MCF 10A (cell line): ENCODE measurements around the gene MARS1. TPM values are rescaled to one million over a fixed set of nuclear protein-coding genes. Genes with fewer than 3 reads are reported as not detected.

Experiments
- BruUV-seq: library from RNA; stranded (reverse); fragments of 400-500 nt; replicated peaks from 2 replicates; lab custom pipeline; 2021; lab: Mats Ljungman, UMichigan
- CTCF ChIA-PET: fragments of 300-600 bp; sonication (Branson Sonifier 250); formaldehyde crosslinking; extraction: SDS; loops from one replicate; lab custom pipeline; 2021; ENCODE audit warnings: antibody characterized with exemption, inconsistent platforms; lab: Yijun Ruan, JAX
- POLR2A ChIA-PET: fragments of 300-600, 350-650 bp; sonication (Branson Sonifier 250); formaldehyde crosslinking; extraction: SDS; loops from one replicate; lab custom pipeline; 2020; ENCODE audit warnings: antibody characterized with exemption, inconsistent platforms; lab: Yijun Ruan, JAX
- DNase-seq: peaks from one replicate; pipeline ENCODE4 v3.0.0-alpha.2; 2018; ENCODE audit not compliant: unreplicated experiment
- H3K27ac Mint-ChIP-seq: one replicate; pipeline ENCODE4 v1.8.0; 2022; ENCODE audit warnings: mild to moderate bottlenecking, low read depth, mixed read lengths; ENCODE audit not compliant: unreplicated experiment
- H3K27me3 Mint-ChIP-seq: one replicate; pipeline ENCODE4 v1.8.0; 2022; ENCODE audit warnings: mixed read lengths; ENCODE audit not compliant: insufficient read depth, unreplicated experiment
- H3K36me3 Mint-ChIP-seq: one replicate; pipeline ENCODE4 v1.8.0; 2022; ENCODE audit warnings: mild to moderate bottlenecking, moderate library complexity, mixed read lengths; ENCODE audit not compliant: insufficient read depth, unreplicated experiment
- H3K4me1 Mint-ChIP-seq: one replicate; pipeline ENCODE4 v1.8.0; 2022; ENCODE audit warnings: mixed read lengths; ENCODE audit not compliant: insufficient read depth, unreplicated experiment
- H3K4me3 Mint-ChIP-seq: one replicate; pipeline ENCODE4 v1.8.0; 2022; ENCODE audit warnings: mild to moderate bottlenecking, moderate library complexity, mixed read lengths; ENCODE audit not compliant: unreplicated experiment
- H3K9me3 Mint-ChIP-seq: one replicate; pipeline ENCODE4 v1.8.0; 2022; ENCODE audit warnings: mixed read lengths; ENCODE audit not compliant: unreplicated experiment
- intact Hi-C: fragments of 100-400 bp; cut with micrococcal nuclease; formaldehyde crosslinking; loops from 2 replicates; pipeline ENCODE4 v1.14.1; 2022
- total RNA-seq: library from RNA; stranded (reverse); gene quantifications from 2 replicates; pipeline ENCODE4 v1.2.3, GENCODE V29; 2022
- TF ChIP-seq, protein P1 (sequence below): fragments of 200-600 bp; IDR thresholded peaks from one replicate; pipeline ENCODE4 v1.8.0; 2022; ENCODE audit warnings: antibody characterized with exemption, mild to moderate bottlenecking; ENCODE audit not compliant: unreplicated experiment

Gene MARS1
- total RNA-seq, 1 experiment from 2014 or later, result 762 TPM

DNA sequence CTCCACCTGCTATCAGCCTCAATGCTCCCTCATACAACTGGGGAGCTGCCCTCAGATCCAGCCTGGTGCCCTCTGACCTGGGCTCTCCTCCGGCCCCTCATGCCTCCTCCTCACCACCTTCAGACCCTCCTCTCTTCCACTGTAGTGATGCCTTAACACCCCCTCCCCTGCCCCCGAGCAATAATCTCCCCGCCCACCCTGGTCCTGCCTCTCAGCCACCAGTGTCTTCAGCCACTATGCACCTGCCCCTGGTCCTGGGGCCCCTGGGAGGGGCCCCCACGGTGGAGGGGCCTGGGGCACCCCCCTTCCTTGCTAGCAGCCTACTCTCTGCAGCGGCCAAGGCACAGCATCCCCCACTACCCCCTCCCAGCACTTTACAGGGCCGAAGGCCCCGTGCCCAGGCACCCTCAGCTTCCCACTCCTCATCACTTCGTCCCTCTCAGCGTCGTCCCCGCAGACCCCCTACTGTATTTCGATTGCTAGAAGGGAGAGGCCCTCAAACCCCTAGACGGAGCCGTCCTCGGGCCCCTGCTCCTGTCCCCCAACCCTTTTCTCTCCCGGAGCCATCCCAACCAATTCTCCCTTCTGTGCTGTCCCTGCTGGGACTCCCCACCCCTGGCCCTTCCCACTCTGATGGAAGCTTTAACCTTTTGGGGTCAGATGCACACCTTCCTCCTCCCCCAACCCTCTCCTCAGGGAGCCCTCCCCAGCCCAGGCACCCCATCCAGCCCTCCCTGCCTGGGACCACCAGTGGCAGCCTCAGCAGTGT lies 37.9 kb downstream of the MARS1 start:
- Mint-ChIP-seq H3K36me3 (peaks cover 72% of the 10 kb centered on the region), H3K4me3 (no peak overlapping the region), H3K4me1 (peaks cover 15% of the 10 kb centered on the region), H3K9me3 (no peaks in the 10 kb centered on the region), H3K27ac (no peak overlapping the region), H3K27me3 (no peaks in the 10 kb centered on the region)
- TF ChIP-seq, protein P1, sequence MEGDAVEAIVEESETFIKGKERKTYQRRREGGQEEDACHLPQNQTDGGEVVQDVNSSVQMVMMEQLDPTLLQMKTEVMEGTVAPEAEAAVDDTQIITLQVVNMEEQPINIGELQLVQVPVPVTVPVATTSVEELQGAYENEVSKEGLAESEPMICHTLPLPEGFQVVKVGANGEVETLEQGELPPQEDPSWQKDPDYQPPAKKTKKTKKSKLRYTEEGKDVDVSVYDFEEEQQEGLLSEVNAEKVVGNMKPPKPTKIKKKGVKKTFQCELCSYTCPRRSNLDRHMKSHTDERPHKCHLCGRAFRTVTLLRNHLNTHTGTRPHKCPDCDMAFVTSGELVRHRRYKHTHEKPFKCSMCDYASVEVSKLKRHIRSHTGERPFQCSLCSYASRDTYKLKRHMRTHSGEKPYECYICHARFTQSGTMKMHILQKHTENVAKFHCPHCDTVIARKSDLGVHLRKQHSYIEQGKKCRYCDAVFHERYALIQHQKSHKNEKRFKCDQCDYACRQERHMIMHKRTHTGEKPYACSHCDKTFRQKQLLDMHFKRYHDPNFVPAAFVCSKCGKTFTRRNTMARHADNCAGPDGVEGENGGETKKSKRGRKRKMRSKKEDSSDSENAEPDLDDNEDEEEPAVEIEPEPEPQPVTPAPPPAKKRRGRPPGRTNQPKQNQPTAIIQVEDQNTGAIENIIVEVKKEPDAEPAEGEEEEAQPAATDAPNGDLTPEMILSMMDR, result no peak
- intact Hi-C loops, result no loop called here
- no peak for DNase-seq
- CTCF ChIA-PET, result interaction anchor here (0.5 to 1.3 kb wide), 5 partner anchors 13 to 1525 kb away, joined by 3 read pairs; no protein-coding TSS in a partner anchor
- POLR2A ChIA-PET, result interaction anchor here (0.6 to 3.0 kb wide), 3 partner anchors 10 to 20 kb away, joined by 4 to 34 read pairs (median 6); partner anchors contain the start of gene DCTN2
- BruUV-seq, result no TSS peak

DNA sequence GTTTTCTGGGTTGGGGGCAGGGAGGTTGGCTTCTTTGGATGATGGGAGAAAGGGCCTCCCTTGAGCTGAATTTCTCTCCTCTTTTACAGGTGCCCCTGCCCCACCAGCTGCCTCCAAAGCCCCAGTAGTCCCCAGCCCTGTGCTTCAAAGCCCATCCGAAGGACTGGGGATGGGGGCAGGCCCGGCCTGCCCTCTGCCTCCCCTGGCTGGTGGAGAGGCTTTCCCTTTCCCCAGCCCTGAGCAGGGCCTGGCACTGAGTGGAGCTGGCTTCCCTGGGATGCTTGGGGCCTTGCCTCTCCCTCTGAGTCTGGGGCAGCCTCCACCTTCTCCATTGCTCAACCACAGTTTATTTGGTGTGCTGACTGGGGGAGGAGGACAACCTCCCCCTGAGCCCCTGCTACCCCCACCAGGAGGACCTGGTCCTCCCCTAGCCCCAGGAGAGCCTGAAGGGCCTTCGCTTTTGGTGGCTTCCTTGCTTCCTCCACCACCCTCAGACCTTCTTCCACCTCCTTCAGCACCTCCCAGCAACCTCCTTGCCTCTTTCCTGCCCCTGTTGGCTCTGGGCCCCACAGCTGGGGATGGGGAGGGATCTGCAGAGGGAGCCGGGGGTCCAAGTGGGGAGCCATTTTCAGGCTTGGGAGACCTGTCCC lies 38.7 kb downstream of the MARS1 start:
- TF ChIP-seq, protein P1, result no peak
- H3K4me3 Mint-ChIP-seq, result no peak overlapping the region
- peaks cover 72% of the 10 kb centered on the region for H3K36me3 Mint-ChIP-seq
- ChIA-PET CTCF (interaction anchor here (0.5 to 1.4 kb wide), 4 partner anchors 13 to 1526 kb away, joined by 3 read pairs; no protein-coding TSS in a partner anchor), POLR2A (interaction anchor here (0.6 to 1.9 kb wide), 3 partner anchors 16 to 449 kb away, joined by 3 to 6 read pairs (median 5); no protein-coding TSS in a partner anchor)
- H3K9me3 Mint-ChIP-seq, result no peaks in the 10 kb centered on the region
- H3K27me3 Mint-ChIP-seq, result no peaks in the 10 kb centered on the region
- H3K27ac Mint-ChIP-seq, result no peak overlapping the region
- no TSS peak for BruUV-seq
- intact Hi-C loops, result no loop called here
- DNase-seq, result no peak
- peaks cover 12% of the 10 kb centered on the region for H3K4me1 Mint-ChIP-seq

GRCh38 chr12:57527184-57527583 lies 39.3 kb downstream of the MARS1 start:
- Mint-ChIP-seq H3K27me3 (no peaks in the 10 kb centered on the region), H3K9me3 (no peaks in the 10 kb centered on the region), H3K4me3 (no peak overlapping the region), H3K4me1 (peaks cover 9% of the 10 kb centered on the region), H3K36me3 (peaks cover 75% of the 10 kb centered on the region), H3K27ac (no peak overlapping the region)
- intact Hi-C loops, result no loop called here
- DNase-seq, result no peak
- BruUV-seq, result no TSS peak
- TF ChIP-seq, protein P1, result no peak
- CTCF ChIA-PET, result interaction anchor here (1.3 to 1.4 kb wide), 3 partner anchors 12 to 68 kb away, joined by 3 read pairs; no protein-coding TSS in a partner anchor
- POLR2A ChIA-PET, result interaction anchor here (0.6 to 0.7 kb wide), 2 partner anchors 15 to 449 kb away, joined by 3 to 5 read pairs; no protein-coding TSS in a partner anchor

DNA sequence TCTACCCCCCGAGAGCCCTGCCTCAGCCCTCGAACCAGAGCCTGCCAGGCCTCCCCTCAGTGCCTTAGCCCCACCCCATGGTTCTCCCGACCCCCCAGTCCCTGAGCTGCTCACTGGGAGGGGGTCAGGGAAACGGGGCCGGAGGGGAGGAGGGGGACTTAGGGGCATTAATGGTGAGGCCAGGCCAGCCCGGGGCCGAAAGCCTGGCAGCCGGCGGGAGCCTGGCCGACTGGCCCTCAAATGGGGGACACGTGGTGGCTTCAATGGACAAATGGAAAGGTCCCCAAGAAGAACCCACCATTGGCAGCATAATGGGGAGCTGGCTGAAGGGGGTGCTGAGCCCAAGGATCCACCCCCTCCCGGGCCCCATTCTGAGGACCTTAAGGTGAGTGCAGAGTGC lies 40.3 kb downstream of the MARS1 start:
- Mint-ChIP-seq H3K27ac (no peak overlapping the region), H3K4me3 (no peak overlapping the region), H3K27me3 (no peaks in the 10 kb centered on the region), H3K36me3 (peaks cover 81% of the 10 kb centered on the region), H3K4me1 (peaks cover 9% of the 10 kb centered on the region), H3K9me3 (no peaks in the 10 kb centered on the region)
- DNase-seq, result no peak
- CTCF ChIA-PET, result interaction anchor here (0.9 kb wide), 1 partner anchor 13 kb away, joined by 3 read pairs; no protein-coding TSS in a partner anchor
- BruUV-seq, result no TSS peak
- intact Hi-C loops, result no loop called here
- TF ChIP-seq, protein P1, result no peak
- POLR2A ChIA-PET, result interaction anchor here (0.6 to 0.7 kb wide), 2 partner anchors 19 to 205 kb away, joined by 4 read pairs; no protein-coding TSS in a partner anchor
